HepG2 (cell line): ENCODE results near the gene CEP131. TPM values are rescaled to one million over a fixed set of nuclear protein-coding genes. Genes with fewer than 3 reads are reported as not detected.

Experiments used
- ATAC-seq: fragments of 200-7000 bp; cut with Tn5 transposase; 3 replicates; pipeline ENCODE4 v1.9.1; 2020; ENCODE audit warnings: mild to moderate bottlenecking, moderate library complexity
- BruUV-seq: library from RNA; stranded (reverse); fragments of 400-500 nt; replicated peaks from 2 replicates; lab custom pipeline; 2021; lab: Mats Ljungman, UMichigan
- CTCF ChIA-PET: fragments of 300-600 bp; formaldehyde crosslinking; extraction: SDS; loops from one replicate; lab custom pipeline; 2021; ENCODE audit warnings: low total read pairs, inconsistent platforms, low intra/inter-chr PET ratio; lab: Yijun Ruan, JAX
- POLR2A ChIA-PET: fragments of 350-600 bp; sonication (Branson Sonifier 250); formaldehyde crosslinking; loops from one replicate; lab custom pipeline; 2020; ENCODE audit warnings: antibody characterized with exemption, inconsistent platforms; lab: Yijun Ruan, JAX
- DNase-seq: peaks from one replicate; pipeline ENCODE4 v3.0.0-alpha.2; 2015; ENCODE audit warnings: low spot score
- FAIRE-seq: peaks from 3 replicates; lab custom pipeline; 2011; peaks lifted over from hg19 to GRCh38; lab: Jason Lieb, UNC
- H2AFZ ChIP-seq: one replicate; pipeline ENCODE4 v1.6.1; 2011; ENCODE audit warnings: low read length, inconsistent platforms
- H3K27ac ChIP-seq: fragments of 300-600 bp; 3 replicates; pipeline ENCODE4 v1.8.0; 2011; ENCODE audit warnings: mixed run types, mild to moderate bottlenecking, mixed read lengths, low read length, inconsistent platforms; ENCODE audit not compliant: insufficient read depth; ENCODE audit errors: extremely low read length
- H3K27me3 ChIP-seq, 2 experiments: fragments of 200-600 bp in 1 of 2; 2 replicates in 1 of 2; 3 replicates in 1 of 2; pipeline versions ENCODE4 v1.6.0 to v1.8.0; 2011; ENCODE audit warnings: low read length in 2 of 2, mild to moderate bottlenecking in 2 of 2, moderate library complexity in 2 of 2, inconsistent platforms in 1 of 2; ENCODE audit not compliant: insufficient read depth in 2 of 2, control insufficient read depth in 1 of 2
- H3K36me3 ChIP-seq, 2 experiments: fragments of 200-600 bp in 1 of 2; replicated peaks in 1 of 2; 2 replicates in 1 of 2; 3 replicates in 1 of 2; pipeline versions ENCODE4 v1.5.1 to v1.8.0; 2011; ENCODE audit warnings: low read length in 2 of 2, inconsistent platforms in 1 of 2; ENCODE audit not compliant: insufficient read depth in 2 of 2, control insufficient read depth in 1 of 2
- H3K4me1 ChIP-seq: 2 replicates; pipeline ENCODE4 v1.5.1; 2012; ENCODE audit warnings: low read length, inconsistent platforms; ENCODE audit not compliant: insufficient read depth
- H3K4me2 ChIP-seq: 2 replicates; pipeline ENCODE4 v1.6.0; 2011; ENCODE audit warnings: low read depth, low read length, inconsistent platforms
- H3K4me3 ChIP-seq, 3 experiments: fragments of 200-600 bp in 1 of 3; sonication (generic), shearing (Covaris generic) in 1 of 3; replicated peaks in 1 of 3; 2 replicates each; pipeline ENCODE4 v1.5.1; 2011 to 2016; ENCODE audit warnings: low read length in 3 of 3, inconsistent platforms in 2 of 3, low read depth in 2 of 3, mild to moderate bottlenecking in 2 of 3, control low read depth in 1 of 3, mixed read lengths in 1 of 3; ENCODE audit not compliant: insufficient read depth in 1 of 3
- H3K79me2 ChIP-seq: one replicate; pipeline ENCODE4 v1.6.1; 2011; ENCODE audit warnings: low read length, inconsistent platforms; ENCODE audit not compliant: insufficient read depth
- H3K9ac ChIP-seq: 2 replicates; pipeline ENCODE4 v1.6.0; 2011; ENCODE audit warnings: mild to moderate bottlenecking, low read depth, low read length, inconsistent platforms; ENCODE audit not compliant: insufficient read depth
- H3K9me3 ChIP-seq: 2 replicates; pipeline ENCODE4 v1.5.1; 2012; ENCODE audit warnings: mild to moderate bottlenecking, low read length
- H4K20me1 ChIP-seq: 2 replicates; pipeline ENCODE4 v1.6.0; 2011; ENCODE audit warnings: inconsistent platforms, mild to moderate bottlenecking, low read length, moderate library complexity; ENCODE audit not compliant: insufficient read depth
- FOXA1 ChIP-seq, 2 experiments: fragments of 450-650 bp in 1 of 2; sonication (generic) in 1 of 2; formaldehyde crosslinking in 1 of 2; IDR thresholded peaks; 2 replicates each; pipeline versions ENCODE4 v1.4.0 to v1.6.1; 2016 to 2020; ENCODE audit warnings: missing genetic modification reagents in 1 of 2
- FOXP4 ChIP-seq: sonication (generic); formaldehyde crosslinking; IDR thresholded peaks from 2 replicates; pipeline ENCODE4 v1.4.0; 2020; ENCODE audit warnings: missing genetic modification reagents
- GATAD2A ChIP-seq: IDR thresholded peaks from 2 replicates; pipeline ENCODE4 v1.6.1; 2016
- GTF2F1 ChIP-seq: fragments of 150-350 bp; IDR thresholded peaks from 2 replicates; pipeline ENCODE4 v1.6.1; 2014; ENCODE audit warnings: low read length
- MYNN ChIP-seq: sonication (generic); formaldehyde crosslinking; IDR thresholded peaks from 2 replicates; pipeline ENCODE4 v1.4.0; 2020; ENCODE audit warnings: mild to moderate bottlenecking, low read depth, missing genetic modification reagents
- PRPF4 ChIP-seq: fragments of 200-400 bp; formaldehyde crosslinking; IDR thresholded peaks from 2 replicates; pipeline ENCODE4 v1.6.1; 2016; ENCODE audit warnings: low read length, low read depth; ENCODE audit not compliant: poor library complexity, severe bottlenecking
- ZFP36L2 ChIP-seq: sonication (generic); formaldehyde crosslinking; IDR thresholded peaks from 2 replicates; pipeline ENCODE4 v1.4.0; 2020; ENCODE audit warnings: missing genetic modification reagents
- ZNF180 ChIP-seq: sonication (generic); formaldehyde crosslinking; IDR thresholded peaks from 2 replicates; pipeline ENCODE4 v1.4.0; 2020; ENCODE audit warnings: low read depth, missing genetic modification reagents, borderline replicate concordance
- ZSCAN30 ChIP-seq: sonication (generic); formaldehyde crosslinking; IDR thresholded peaks from 2 replicates; pipeline ENCODE4 v1.5.0; 2020; ENCODE audit warnings: mild to moderate bottlenecking, missing genetic modification reagents
- WGBS: methylation state at CpG from one replicate; pipeline ENCODE4 v1.1.6; 2017; ENCODE audit warnings: low lambda C conversion rate; 5-methylcytosine and 5-hydroxymethylcytosine counted together
- in situ Hi-C: cut with HindIII; loops from 2 replicates; pipeline ENCODE4 v1.10.0; 2017; ENCODE audit warnings: low pct_unique_long_range_greater_than_20kb; ENCODE audit not compliant: extremely low pct_ligation_motif_present
- intact Hi-C: fragments of 100-400 bp; cut with micrococcal nuclease; formaldehyde crosslinking; loops from one replicate; pipeline ENCODE4 v1.10.0; 2022; ENCODE audit not compliant: unreplicated experiment
- polyA plus RNA-seq, 8 experiments: library from polyadenylated mRNA; depleted of rRNA in 3 of 8; stranded (reverse) in 7 of 8; unstranded in 1 of 8; fragments of >200 nt; fragmentation: Illumina TruSeq in 4 of 8; extraction: Trizol in 4 of 8; gene quantifications; 2 replicates each; pipeline versions ENCODE4 v1.2.1 to v1.2.3, GENCODE V29; 2011 to 2016; ENCODE audit warnings: low read depth in 4 of 8, missing spikeins in 1 of 8, mixed read lengths in 1 of 8; ENCODE audit not compliant: insufficient read depth in 1 of 8
- total RNA-seq, 5 experiments: library from RNA; depleted of rRNA; stranded (reverse); fragments of >200 nt; fragmentation: Illumina TruSeq; extraction: Trizol; gene quantifications; 2 replicates each; pipeline ENCODE4 v1.2.3, GENCODE V29; 2016; ENCODE audit warnings: low read depth in 1 of 5

Gene CEP131
- total and polyA plus RNA-seq, 2 of the 13 experiments (the other 11 are each of a cell fraction or from before 2014, with no cell fraction given), result 5.0 to 16.8 TPM

- Histone ChIP-seq H2AFZ (no peak overlapping the region), H3K27ac (no peak overlapping the region), H3K9ac (no peak overlapping the region), H3K4me2 (no peak overlapping the region), H3K27me3 (peaks cover 6 to 24% of the 10 kb centered on the region in 2 experiments; a peak in 3 of 5 replicates), H4K20me1 (no peaks in the 10 kb centered on the region), H3K4me3 (no peak overlapping the region), H3K9me3 (no peaks in the 10 kb centered on the region), H3K36me3 (peaks cover 3 to 4% of the 10 kb centered on the region in 2 experiments; a peak in 2 of 5 replicates), H3K79me2 (no peaks in the 10 kb centered on the region), H3K4me1 (peaks cover 24% of the 10 kb centered on the region)
- DNase-seq (no peak), ATAC-seq (no peak), FAIRE-seq (no peak)
- WGBS, result 89% methylated on average over 11 of the region's 11 CpGs
- in situ Hi-C loops, result no loop called here
- ChIA-PET CTCF (no interaction called here), POLR2A (no interaction called here)
- BruUV-seq, result no TSS peak
- intact Hi-C loops, result no loop called here
- TF ChIP-seq GATAD2A (CRISPR knock-in tag), result no peak
- TF ChIP-seq PRPF4, result no peak
- TF ChIP-seq FOXP4 (CRISPR knock-in tag), result no peak
- no peak for TF ChIP-seq ZSCAN30 (CRISPR knock-in tag)
- TF ChIP-seq MYNN (CRISPR knock-in tag), result no peak
- TF ChIP-seq ZFP36L2 (CRISPR knock-in tag), result no peak
- no peak for TF ChIP-seq GTF2F1
- no peak for TF ChIP-seq ZNF180 (CRISPR knock-in tag)
- no peak for TF ChIP-seq FOXA1 (IDR thresholded peaks at IDR 0.05)
- TF ChIP-seq FOXA1 (CRISPR knock-in tag; IDR thresholded peaks at IDR 0.05), result no peak
These were observed 35.6 kb downstream of the CEP131 start for GRCh38 chr17:81187120-81187519.
